H9 (cell line): ENCODE results near the gene TUBB6. TPM values are rescaled to one million over a fixed set of nuclear protein-coding genes. Genes with fewer than 3 reads are reported as not detected.

ENCODE experiments used
- DNase-seq: peaks from one replicate; pipeline ENCODE4 v3.0.0-alpha.2; 2017
- H2AFZ ChIP-seq: one replicate; pipeline ENCODE4 v1.6.1; 2013; ENCODE audit warnings: mild to moderate bottlenecking, low read length, control low read depth, moderate library complexity
- H2AK5ac ChIP-seq: 2 replicates; pipeline ENCODE4 v1.6.1; 2013; ENCODE audit warnings: low read length, control low read depth, mixed read lengths; ENCODE audit not compliant: insufficient read length
- H2BK120ac ChIP-seq: one replicate; pipeline ENCODE4 v1.6.1; 2013; ENCODE audit warnings: low read depth, mild to moderate bottlenecking, low read length, control low read depth, inconsistent platforms; ENCODE audit not compliant: poor library complexity, severe bottlenecking
- H2BK12ac ChIP-seq: 2 replicates; pipeline ENCODE4 v1.6.1; 2013; ENCODE audit warnings: low read length, control low read depth, mixed read lengths, low read depth; ENCODE audit not compliant: insufficient read length
- H2BK15ac ChIP-seq: 2 replicates; pipeline ENCODE4 v1.6.1; 2013; ENCODE audit warnings: low read depth, low read length, control low read depth
- H2BK20ac ChIP-seq: one replicate; pipeline ENCODE4 v1.6.1; 2013; ENCODE audit warnings: low read depth, mild to moderate bottlenecking, low read length, control low read depth, inconsistent platforms; ENCODE audit not compliant: poor library complexity, severe bottlenecking
- H2BK5ac ChIP-seq: 2 replicates; pipeline ENCODE4 v1.6.1; 2013; ENCODE audit warnings: low read length, control low read depth, mixed read lengths; ENCODE audit not compliant: insufficient read length
- H3K14ac ChIP-seq: 2 replicates; pipeline ENCODE4 v1.6.1; 2013; ENCODE audit warnings: low read length, control low read depth; ENCODE audit not compliant: insufficient read depth
- H3K18ac ChIP-seq: 2 replicates; pipeline ENCODE4 v1.6.1; 2013; ENCODE audit warnings: low read depth, mild to moderate bottlenecking, mixed read lengths, low read length, control low read depth; ENCODE audit not compliant: insufficient read length
- H3K23ac ChIP-seq: 2 replicates; pipeline ENCODE4 v1.6.1; 2013; ENCODE audit warnings: low read length, control low read depth, mixed read lengths, low read depth; ENCODE audit not compliant: insufficient read length
- H3K23me2 ChIP-seq: 2 replicates; pipeline ENCODE4 v1.6.1; 2013; ENCODE audit warnings: low read depth, mild to moderate bottlenecking, mixed read lengths, low read length, control low read depth; ENCODE audit not compliant: insufficient read length, poor library complexity, severe bottlenecking
- H3K27ac ChIP-seq: 2 replicates; pipeline ENCODE4 v1.5.1; 2013; ENCODE audit warnings: low read length, control low read depth, mixed read lengths, low read depth; ENCODE audit not compliant: insufficient read length
- H3K27me3 ChIP-seq: 2 replicates; pipeline ENCODE4 v1.6.1; 2013; ENCODE audit warnings: low read length, control low read depth, inconsistent platforms; ENCODE audit not compliant: insufficient read depth
- H3K4ac ChIP-seq: 2 replicates; pipeline ENCODE4 v1.6.1; 2013; ENCODE audit warnings: low read depth, mild to moderate bottlenecking, control low read depth, inconsistent platforms, low read length, moderate library complexity
- H3K4me1 ChIP-seq: 2 replicates; pipeline ENCODE4 v1.6.1; 2013; ENCODE audit warnings: low read length, control low read depth, inconsistent platforms; ENCODE audit not compliant: insufficient read depth
- H3K4me2 ChIP-seq: 2 replicates; pipeline ENCODE4 v1.6.1; 2013; ENCODE audit warnings: low read length, control low read depth, mixed read lengths; ENCODE audit not compliant: insufficient read length, insufficient read depth
- H3K56ac ChIP-seq: 2 replicates; pipeline ENCODE4 v1.6.1; 2013; ENCODE audit warnings: low read depth, mild to moderate bottlenecking, mixed read lengths, low read length, control low read depth; ENCODE audit not compliant: insufficient read length
- H3K79me1 ChIP-seq: 2 replicates; pipeline ENCODE4 v1.6.1; 2013; ENCODE audit warnings: low read depth, mild to moderate bottlenecking, moderate library complexity, low read length, control low read depth, inconsistent platforms; ENCODE audit not compliant: insufficient read depth, poor library complexity, severe bottlenecking
- H3K79me2 ChIP-seq: 2 replicates; pipeline ENCODE4 v1.6.1; 2013; ENCODE audit warnings: low read length, control low read depth, inconsistent platforms; ENCODE audit not compliant: insufficient read depth
- H3K9ac ChIP-seq: 2 replicates; pipeline ENCODE4 v1.6.1; 2013; ENCODE audit warnings: low read length, control low read depth, mixed read lengths; ENCODE audit not compliant: insufficient read length; ENCODE audit errors: extremely low read depth
- H3K9me3 ChIP-seq: one replicate; pipeline ENCODE4 v1.6.1; 2013; ENCODE audit warnings: low read depth, low read length, inconsistent platforms; ENCODE audit not compliant: control insufficient read depth
- H3T11ph ChIP-seq: one replicate; pipeline ENCODE4 v1.6.1; 2013; ENCODE audit warnings: mild to moderate bottlenecking, low read length, control low read depth, inconsistent platforms
- H4K20me1 ChIP-seq: one replicate; pipeline ENCODE4 v1.6.1; 2013; ENCODE audit not compliant: control insufficient read depth, insufficient read length, insufficient read depth
- H4K5ac ChIP-seq: 2 replicates; pipeline ENCODE4 v1.6.1; 2013; ENCODE audit warnings: low read depth, mild to moderate bottlenecking, mixed read lengths, low read length, control low read depth; ENCODE audit not compliant: insufficient read length
- H4K8ac ChIP-seq: replicated peaks from 2 replicates; pipeline ENCODE4 v1.6.1; 2013; ENCODE audit warnings: low read length, control low read depth, mixed read lengths, low read depth; ENCODE audit not compliant: insufficient read length
- H4K91ac ChIP-seq: 2 replicates; pipeline ENCODE4 v1.6.1; 2013; ENCODE audit warnings: low read depth, mild to moderate bottlenecking, moderate library complexity, mixed read lengths, low read length, control low read depth; ENCODE audit not compliant: insufficient read length
- H3K27ac Mint-ChIP-seq, 3 experiments: 2 replicates in 2 of 3; 3 replicates in 1 of 3; pipeline ENCODE4 v1.8.0; 2020 to 2021; ENCODE audit warnings: mixed read lengths in 3 of 3, mild to moderate bottlenecking in 1 of 3, moderate library complexity in 1 of 3
- H3K27me3 Mint-ChIP-seq: 2 replicates; pipeline ENCODE4 v1.8.0; 2021; ENCODE audit warnings: low read depth, mild to moderate bottlenecking, moderate library complexity, mixed read lengths
- H3K36me3 Mint-ChIP-seq, 3 experiments: 2 replicates in 2 of 3; 3 replicates in 1 of 3; pipeline ENCODE4 v1.8.0; 2020 to 2021; ENCODE audit warnings: low read depth in 3 of 3, mixed read lengths in 3 of 3; ENCODE audit not compliant: insufficient read depth in 1 of 3
- H3K4me1 Mint-ChIP-seq, 2 experiments: 2 replicates each; pipeline ENCODE4 v1.8.0; 2020; ENCODE audit warnings: mixed read lengths in 2 of 2
- H3K4me3 Mint-ChIP-seq, 2 experiments: 2 replicates in 1 of 2; 3 replicates in 1 of 2; pipeline ENCODE4 v1.8.0; 2020 to 2021; ENCODE audit warnings: mild to moderate bottlenecking in 2 of 2, mixed read lengths in 2 of 2, moderate library complexity in 1 of 2
- H3K9me3 Mint-ChIP-seq, 2 experiments: 2 replicates in 1 of 2; 3 replicates in 1 of 2; pipeline ENCODE4 v1.8.0; 2020; ENCODE audit warnings: mild to moderate bottlenecking in 2 of 2, mixed read lengths in 2 of 2, moderate library complexity in 1 of 2
- WGBS: extraction: QIAGEN DNeasy Blood & Tissue Kit; methylation state at CpG from one replicate; pipeline ENCODE4 v1.1.7; 2013; ENCODE audit warnings: missing lambda C conversion rate, low lambda C conversion rate, mixed read lengths; ENCODE audit not compliant: insufficient read length; ENCODE audit errors: extremely low coverage; 5-methylcytosine and 5-hydroxymethylcytosine counted together
- total RNA-seq: library from RNA; stranded (reverse); gene quantifications from 2 replicates; pipeline ENCODE4 v1.2.1, GENCODE V29; 2021
- TF ChIP-seq, protein P1 (sequence below): fragments of 200-600 bp; sonication (generic); conservative IDR thresholded peaks from 3 replicates; pipeline ENCODE4 v1.8.0; 2021; ENCODE audit warnings: antibody characterized with exemption, mild to moderate bottlenecking

TUBB6 gene
- total RNA-seq, 1 experiment from 2014 or later, result 134 TPM

DNA sequence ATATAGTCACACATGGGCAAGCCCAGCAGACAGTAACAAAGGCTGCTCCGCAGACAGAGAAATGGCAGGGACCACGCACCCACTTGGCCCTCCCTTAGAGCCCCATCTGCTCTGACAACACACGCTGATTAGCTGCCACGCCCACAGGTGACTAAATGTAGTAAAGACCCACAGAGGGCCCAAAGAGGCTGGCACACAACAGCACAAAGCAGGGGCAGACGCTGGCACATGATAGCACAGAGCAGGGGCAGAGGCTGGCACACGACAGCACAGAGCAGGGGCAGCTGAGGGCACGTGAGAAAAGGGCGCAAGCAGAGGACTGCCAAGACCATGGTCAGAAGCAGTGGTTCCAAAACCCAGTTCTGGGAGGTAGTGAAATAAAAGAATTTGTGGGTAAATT lies 58.3 kb downstream of the TUBB6 start:
- H4K8ac ChIP-seq, result no peak overlapping the region
- no peaks in the 10 kb centered on the region for H3K4me1 ChIP-seq
- H3K27ac ChIP-seq, result no peak overlapping the region
- H2BK20ac ChIP-seq, result no peak overlapping the region
- no peaks in the 10 kb centered on the region for H3K23me2 ChIP-seq
- Mint-ChIP-seq H3K36me3 (peaks cover 21 to 76% (median 60%) of the 10 kb centered on the region in 3 experiments; a peak in 6 of 7 replicates), H3K4me3 (no peak overlapping the region), H3K27me3 (no peaks in the 10 kb centered on the region; the same call in 1 of the 2 replicates), H3K27ac (peak overlapping the region in 2 of 3 experiments; percentile 7 to 28; a peak in 1 of 7 replicates), H3K4me1 (no peaks in the 10 kb centered on the region), H3K9me3 (no peaks in the 10 kb centered on the region)
- H2BK120ac ChIP-seq, result no peak overlapping the region
- H3K14ac ChIP-seq, result no peak overlapping the region
- no peak overlapping the region for H2AK5ac ChIP-seq
- H2BK12ac ChIP-seq, result no peak overlapping the region
- WGBS, result no CpG with 5 or more reads among the region's 8 CpGs
- no peak overlapping the region for H2AFZ ChIP-seq
- TF ChIP-seq, protein P1, sequence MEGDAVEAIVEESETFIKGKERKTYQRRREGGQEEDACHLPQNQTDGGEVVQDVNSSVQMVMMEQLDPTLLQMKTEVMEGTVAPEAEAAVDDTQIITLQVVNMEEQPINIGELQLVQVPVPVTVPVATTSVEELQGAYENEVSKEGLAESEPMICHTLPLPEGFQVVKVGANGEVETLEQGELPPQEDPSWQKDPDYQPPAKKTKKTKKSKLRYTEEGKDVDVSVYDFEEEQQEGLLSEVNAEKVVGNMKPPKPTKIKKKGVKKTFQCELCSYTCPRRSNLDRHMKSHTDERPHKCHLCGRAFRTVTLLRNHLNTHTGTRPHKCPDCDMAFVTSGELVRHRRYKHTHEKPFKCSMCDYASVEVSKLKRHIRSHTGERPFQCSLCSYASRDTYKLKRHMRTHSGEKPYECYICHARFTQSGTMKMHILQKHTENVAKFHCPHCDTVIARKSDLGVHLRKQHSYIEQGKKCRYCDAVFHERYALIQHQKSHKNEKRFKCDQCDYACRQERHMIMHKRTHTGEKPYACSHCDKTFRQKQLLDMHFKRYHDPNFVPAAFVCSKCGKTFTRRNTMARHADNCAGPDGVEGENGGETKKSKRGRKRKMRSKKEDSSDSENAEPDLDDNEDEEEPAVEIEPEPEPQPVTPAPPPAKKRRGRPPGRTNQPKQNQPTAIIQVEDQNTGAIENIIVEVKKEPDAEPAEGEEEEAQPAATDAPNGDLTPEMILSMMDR, result no peak
- H2BK5ac ChIP-seq, result no peak overlapping the region
- H3T11ph ChIP-seq, result no peak overlapping the region
- H3K79me1 ChIP-seq, result peaks cover 2% of the 10 kb centered on the region
- no peak overlapping the region for H3K56ac ChIP-seq
- no peak overlapping the region for H3K4me2 ChIP-seq
- H4K20me1 ChIP-seq, result no peaks in the 10 kb centered on the region
- H3K23ac ChIP-seq, result no peak overlapping the region
- no peak overlapping the region for H3K9ac ChIP-seq
- no peak overlapping the region for H3K18ac ChIP-seq
- no peaks in the 10 kb centered on the region for H3K9me3 ChIP-seq
- peaks cover 2% of the 10 kb centered on the region; the same call in 1 of the 2 replicates for H3K79me2 ChIP-seq
- H4K91ac ChIP-seq, result no peak overlapping the region
- no peak overlapping the region for H4K5ac ChIP-seq
- H2BK15ac ChIP-seq, result no peak overlapping the region
- no peaks in the 10 kb centered on the region for H3K27me3 ChIP-seq
- H3K4ac ChIP-seq, result no peak overlapping the region
- no peak for DNase-seq
